Neural cell (in vitro differentiated cells): ENCODE data around the gene UBASH3A. TPM values are rescaled to one million over a fixed set of nuclear protein-coding genes. Genes with fewer than 3 reads are reported as not detected.
"Not testable (repeated sequence)": the region's sequence is repeated elsewhere in the genome, so short reads cannot be mapped to it uniquely, and the experiment has no call there.

Experiments
- H2AFZ ChIP-seq: fragments of 200-600, 300-800 bp; sonication (generic), shearing (Covaris generic); 2 replicates; pipeline ENCODE4 v1.6.0; 2014; ENCODE audit warnings: low read depth, mild to moderate bottlenecking, antibody characterized with exemption, low read length, moderate library complexity
- H3F3A ChIP-seq: fragments of 200-600 bp; shearing (Covaris generic); 2 replicates; pipeline ENCODE4 v1.6.1; 2016; ENCODE audit warnings: mild to moderate bottlenecking, moderate library complexity, mixed read lengths, antibody characterized with exemption, low read length; ENCODE audit not compliant: insufficient read depth, poor library complexity, severe bottlenecking
- H3K27ac ChIP-seq: fragments of 200-600, 300-800 bp; sonication (generic), shearing (Covaris generic); 2 replicates; pipeline ENCODE4 v1.5.1; 2014; ENCODE audit warnings: mild to moderate bottlenecking, low read length, moderate library complexity
- H3K27me3 ChIP-seq: fragments of 300-800, 200-600 bp; sonication (generic), shearing (Covaris generic); 2 replicates; pipeline ENCODE4 v1.6.0; 2014; ENCODE audit warnings: mild to moderate bottlenecking, low read depth, low read length, moderate library complexity; ENCODE audit not compliant: insufficient read depth
- H3K36me3 ChIP-seq: fragments of 300-800, 200-600 bp; sonication (generic), shearing (Covaris generic); 2 replicates; pipeline ENCODE4 v1.5.1; 2014; ENCODE audit warnings: mild to moderate bottlenecking, antibody characterized with exemption, low read length, moderate library complexity; ENCODE audit not compliant: insufficient read depth
- H3K4me2 ChIP-seq: fragments of 300-800, 200-600 bp; sonication (generic), shearing (Covaris generic); 2 replicates; pipeline ENCODE4 v1.6.0; 2014; ENCODE audit warnings: mild to moderate bottlenecking, low read length
- H3K4me3 ChIP-seq: fragments of 300-800, 200-600 bp; sonication (generic), shearing (Covaris generic); 2 replicates; pipeline ENCODE4 v1.5.1; 2014; ENCODE audit warnings: mild to moderate bottlenecking, low read length, moderate library complexity
- H3K79me2 ChIP-seq: fragments of 200-600 bp; shearing (Covaris generic); replicated peaks from 2 replicates; pipeline ENCODE4 v1.6.0; 2014; ENCODE audit warnings: mild to moderate bottlenecking, low read length, moderate library complexity; ENCODE audit not compliant: insufficient read depth
- H3K9ac ChIP-seq: fragments of 300-800, 200-600 bp; sonication (generic), shearing (Covaris generic); 2 replicates; pipeline ENCODE4 v1.6.1; 2016; ENCODE audit warnings: mild to moderate bottlenecking, low read length, mixed read lengths
- H3K9me2 ChIP-seq: fragments of 200-600 bp; shearing (Covaris generic); 2 replicates; pipeline ENCODE4 v1.6.1; 2016; ENCODE audit warnings: mild to moderate bottlenecking, low read length, mixed read lengths; ENCODE audit not compliant: insufficient read depth
- H3K9me3 ChIP-seq: fragments of 200-600, 300-800 bp; sonication (generic), shearing (Covaris generic); 2 replicates; pipeline ENCODE4 v1.6.1; 2016; ENCODE audit warnings: mild to moderate bottlenecking, mixed run types, low read length, moderate library complexity, mixed read lengths
- H4K20me1 ChIP-seq: fragments of 200-600 bp; shearing (Covaris generic); 2 replicates; pipeline ENCODE4 v1.6.1; 2016; ENCODE audit warnings: mild to moderate bottlenecking, mixed run types; ENCODE audit not compliant: insufficient read depth
- CTCF ChIP-seq: fragments of 450-650 bp; IDR thresholded peaks from 2 replicates; pipeline ENCODE4 v1.5.1; 2014; ENCODE audit warnings: antibody characterized with exemption, mild to moderate bottlenecking, moderate library complexity; ENCODE audit not compliant: poor library complexity, severe bottlenecking
- EP300 ChIP-seq: fragments of 450-650 bp; conservative IDR thresholded peaks from 2 replicates; pipeline ENCODE4 v1.6.1; 2014; ENCODE audit warnings: antibody characterized with exemption, mild to moderate bottlenecking, moderate library complexity; ENCODE audit not compliant: poor library complexity, severe bottlenecking
- EZH2 ChIP-seq: fragments of 200-600, 300-800 bp; shearing (Covaris generic), sonication (generic); IDR thresholded peaks from 2 replicates; pipeline ENCODE4 v1.6.1; 2014; ENCODE audit warnings: antibody characterized with exemption, low read length, borderline replicate concordance, mild to moderate bottlenecking; ENCODE audit not compliant: insufficient read depth, poor library complexity, severe bottlenecking
- MXI1 ChIP-seq: fragments of 450-650 bp; conservative IDR thresholded peaks from 2 replicates; pipeline ENCODE4 v1.6.1; 2014; ENCODE audit warnings: antibody characterized with exemption, mild to moderate bottlenecking; ENCODE audit not compliant: poor library complexity, severe bottlenecking
- POLR2AphosphoS5 ChIP-seq: IDR thresholded peaks from 2 replicates; pipeline ENCODE4 v1.6.1; 2012
- RAD21 ChIP-seq: fragments of 450-650 bp; conservative IDR thresholded peaks from 2 replicates; pipeline ENCODE4 v1.6.1; 2014; ENCODE audit warnings: antibody characterized with exemption, mild to moderate bottlenecking, moderate library complexity
- REST ChIP-seq: IDR thresholded peaks from 2 replicates; pipeline ENCODE4 v1.6.1; 2012; ENCODE audit warnings: borderline replicate concordance
- SMC3 ChIP-seq: fragments of 450-650 bp; conservative IDR thresholded peaks from 2 replicates; pipeline ENCODE4 v1.6.1; 2014; ENCODE audit warnings: antibody characterized with exemption, mild to moderate bottlenecking, moderate library complexity; ENCODE audit not compliant: poor library complexity
- TAF1 ChIP-seq: IDR thresholded peaks from 2 replicates; pipeline ENCODE4 v1.6.1; 2012; ENCODE audit warnings: low read depth
- polyA plus RNA-seq: library from polyadenylated mRNA; depleted of rRNA; stranded (reverse); fragments of >200 nt; gene quantifications from 2 replicates; pipeline ENCODE4 v1.2.3, GENCODE V29; 2014

The UBASH3A gene
- polyA plus RNA-seq, 1 donor from 2014 or later = not detected

GRCh38 chr21:42407476-42407875, 3.8 kb downstream of the UBASH3A start:
- no peak overlapping the region for H3K4me2 ChIP-seq
- no peaks in the 10 kb centered on the region for H3K9me3 ChIP-seq
- no peaks in the 10 kb centered on the region for H4K20me1 ChIP-seq
- no peak overlapping the region for H3K9ac ChIP-seq
- H3K27me3 ChIP-seq = no peaks in the 10 kb centered on the region
- H3K36me3 ChIP-seq = no peaks in the 10 kb centered on the region
- no peak overlapping the region for H2AFZ ChIP-seq
- no peak overlapping the region for H3K4me3 ChIP-seq
- no peak overlapping the region for H3K27ac ChIP-seq
- no peak for TF ChIP-seq SMC3
- TF ChIP-seq POLR2AphosphoS5 = no peak
- no peak for TF ChIP-seq MXI1
- no peak for TF ChIP-seq EZH2
- no peak for TF ChIP-seq RAD21
- no peak for TF ChIP-seq CTCF
- TF ChIP-seq REST = no peak
- no peak for TF ChIP-seq TAF1
- no peak for TF ChIP-seq EP300
- no peaks in the 10 kb centered on the region for H3K79me2 ChIP-seq
- no peaks in the 10 kb centered on the region for H3F3A ChIP-seq
- no peaks in the 10 kb centered on the region for H3K9me2 ChIP-seq

- H3K79me2 ChIP-seq = not testable (repeated sequence)
Observed at GRCh38 chr21:42408718-42409117, 5.0 kb downstream of the UBASH3A start.

GRCh38 chr21:42409366-42409765, 5.7 kb downstream of the UBASH3A start:
- Histone ChIP-seq H3K27ac (no peak overlapping the region), H3K4me3 (no peak overlapping the region), H3K9ac (no peak overlapping the region), H3K9me3 (no peaks in the 10 kb centered on the region), H4K20me1 (no peaks in the 10 kb centered on the region), H3K27me3 (no peaks in the 10 kb centered on the region), H2AFZ (no peak overlapping the region), H3F3A (no peaks in the 10 kb centered on the region), H3K4me2 (no peak overlapping the region), H3K9me2 (no peaks in the 10 kb centered on the region), H3K79me2 (no peaks in the 10 kb centered on the region), H3K36me3 (no peaks in the 10 kb centered on the region)
- TF ChIP-seq TAF1 (no peak), POLR2AphosphoS5 (no peak), RAD21 (no peak), EZH2 (no peak), REST (no peak), SMC3 (no peak)

More at GRCh38 chr21:42408718-42409117, 5.0 kb downstream of the UBASH3A start:
- H3K9me2 ChIP-seq, H3K4me3 ChIP-seq, H4K20me1 ChIP-seq, H3K9ac ChIP-seq, H3K9me3 ChIP-seq, H3K27ac ChIP-seq, H2AFZ ChIP-seq, H3K27me3 ChIP-seq, H3K4me2 ChIP-seq, H3K36me3 ChIP-seq, H3F3A ChIP-seq: not testable (repeated sequence)
